Activated CD4-positive, alpha-beta T cell treated with anti-CD3 and anti-CD28 coated beads for 24 hours (primary cell): ENCODE data around the gene MAD1L1.

Experiments used
- DNase-seq, 2 donors: peaks; one replicate each; pipeline ENCODE4 v3.0.0-alpha.2; 2020; ENCODE audit warnings: low read depth in 2 of 2

The MAD1L1 gene

DNA sequence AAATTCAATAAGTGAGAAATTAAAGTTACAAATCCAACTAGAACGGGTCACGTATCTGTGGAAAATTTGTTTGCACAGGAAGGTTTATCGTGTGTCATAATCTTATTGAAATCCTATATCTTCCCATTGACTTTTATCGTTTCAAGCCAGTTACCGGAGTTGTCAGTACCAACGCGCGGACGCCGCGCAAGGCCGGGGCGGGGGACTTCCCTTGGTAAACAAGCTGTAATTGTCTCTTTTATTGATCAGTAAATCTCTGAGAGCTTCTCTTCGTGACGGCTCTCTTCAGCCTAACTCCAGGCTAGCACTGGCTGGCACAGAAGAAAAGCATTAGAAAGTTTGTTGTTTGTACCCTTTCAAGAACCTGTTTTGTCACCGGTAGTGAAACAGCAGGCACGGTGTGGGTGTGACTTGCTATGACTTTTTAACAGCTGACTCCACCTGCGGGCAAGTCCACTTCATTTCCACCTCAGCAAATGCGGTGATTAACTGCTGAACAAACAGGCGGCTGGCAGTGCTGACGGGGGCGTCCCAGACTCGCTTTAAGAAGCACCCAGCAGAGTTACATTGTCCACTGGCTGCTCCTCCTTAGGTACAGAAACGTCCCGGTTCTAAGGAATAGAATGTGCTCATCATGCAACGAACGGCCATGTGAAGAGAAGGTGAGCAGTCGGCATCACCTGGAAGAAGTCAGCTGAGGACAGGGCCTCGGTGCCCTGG is 215.8 kb downstream of the MAD1L1 start:
- DNase-seq: no peak

- no peak for DNase-seq
Observed at GRCh38 chr7:2016021-2016631, 216.6 kb downstream of the MAD1L1 start.

DNA sequence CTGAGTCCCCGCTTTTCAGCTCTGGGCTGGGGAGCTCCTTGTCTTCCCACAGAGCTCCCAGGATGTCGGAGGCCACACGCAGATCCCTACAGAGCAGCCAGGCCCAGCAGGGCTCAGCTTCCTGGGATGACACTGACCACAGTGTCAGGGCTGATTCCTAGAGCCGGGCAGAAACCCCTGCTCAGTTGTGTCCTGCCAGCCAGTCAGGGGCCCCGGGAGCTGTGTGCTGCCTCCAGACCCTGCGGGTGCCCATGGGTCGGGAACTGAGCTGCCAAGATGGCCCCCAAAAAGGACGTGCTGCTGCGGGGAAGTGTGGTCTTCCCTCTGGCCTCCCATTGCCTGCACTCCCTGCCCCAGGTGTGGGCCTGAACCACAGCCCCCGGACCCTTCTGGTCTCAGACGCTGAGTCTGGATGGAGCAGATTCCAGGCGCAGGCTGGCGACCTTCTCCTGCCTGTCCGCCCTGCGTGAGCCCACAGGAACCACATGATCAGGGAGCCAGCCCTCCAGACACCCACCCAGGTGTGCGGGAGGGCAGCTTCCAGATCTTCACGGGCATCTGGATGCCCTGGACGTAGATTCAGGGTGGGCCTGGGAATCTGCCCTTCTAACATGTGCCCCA is 217.4 kb downstream of the MAD1L1 start:
- DNase-seq: no peak

DNA sequence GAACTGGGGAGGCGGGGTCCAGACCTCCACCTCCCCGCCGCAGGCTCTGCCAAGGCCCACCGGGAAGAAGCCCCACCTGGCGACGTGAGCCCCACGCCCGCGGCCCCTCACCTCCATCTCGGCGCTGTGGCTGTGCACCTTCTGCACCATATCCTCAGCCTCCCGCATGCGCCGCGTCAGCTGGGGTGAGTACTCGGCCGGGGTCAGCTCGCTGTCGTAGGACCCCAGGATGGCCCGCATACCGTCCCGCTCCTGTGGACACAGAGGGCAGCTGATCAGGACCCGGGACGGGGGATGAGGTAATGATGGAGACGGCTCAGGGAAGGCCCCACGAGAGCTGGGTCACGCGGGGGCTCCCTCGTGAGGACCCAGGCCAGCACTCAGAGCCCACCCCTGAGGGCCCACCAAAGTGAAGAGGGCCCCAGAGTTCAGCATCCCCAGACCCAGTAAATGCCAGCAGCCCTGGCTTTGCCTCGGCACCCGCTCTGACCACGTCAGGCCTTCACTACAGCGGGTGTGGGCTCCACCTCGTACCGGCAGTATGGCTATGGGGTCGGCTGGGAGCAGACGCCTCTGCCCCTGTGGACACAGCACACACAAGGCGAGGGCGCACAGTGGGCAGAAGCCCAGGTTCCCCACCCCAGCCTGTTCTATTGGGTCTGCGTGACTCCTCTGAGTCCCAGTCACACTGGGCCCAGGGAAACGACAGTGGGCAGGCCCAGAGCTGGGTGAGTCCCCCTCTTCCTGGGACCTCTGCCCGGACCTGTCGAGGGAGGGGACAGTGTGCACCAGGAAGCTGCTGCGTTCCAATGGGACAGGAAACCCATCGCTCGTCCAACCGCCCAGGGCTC is 218.1 kb downstream of the MAD1L1 start:
- no peak for DNase-seq

DNA sequence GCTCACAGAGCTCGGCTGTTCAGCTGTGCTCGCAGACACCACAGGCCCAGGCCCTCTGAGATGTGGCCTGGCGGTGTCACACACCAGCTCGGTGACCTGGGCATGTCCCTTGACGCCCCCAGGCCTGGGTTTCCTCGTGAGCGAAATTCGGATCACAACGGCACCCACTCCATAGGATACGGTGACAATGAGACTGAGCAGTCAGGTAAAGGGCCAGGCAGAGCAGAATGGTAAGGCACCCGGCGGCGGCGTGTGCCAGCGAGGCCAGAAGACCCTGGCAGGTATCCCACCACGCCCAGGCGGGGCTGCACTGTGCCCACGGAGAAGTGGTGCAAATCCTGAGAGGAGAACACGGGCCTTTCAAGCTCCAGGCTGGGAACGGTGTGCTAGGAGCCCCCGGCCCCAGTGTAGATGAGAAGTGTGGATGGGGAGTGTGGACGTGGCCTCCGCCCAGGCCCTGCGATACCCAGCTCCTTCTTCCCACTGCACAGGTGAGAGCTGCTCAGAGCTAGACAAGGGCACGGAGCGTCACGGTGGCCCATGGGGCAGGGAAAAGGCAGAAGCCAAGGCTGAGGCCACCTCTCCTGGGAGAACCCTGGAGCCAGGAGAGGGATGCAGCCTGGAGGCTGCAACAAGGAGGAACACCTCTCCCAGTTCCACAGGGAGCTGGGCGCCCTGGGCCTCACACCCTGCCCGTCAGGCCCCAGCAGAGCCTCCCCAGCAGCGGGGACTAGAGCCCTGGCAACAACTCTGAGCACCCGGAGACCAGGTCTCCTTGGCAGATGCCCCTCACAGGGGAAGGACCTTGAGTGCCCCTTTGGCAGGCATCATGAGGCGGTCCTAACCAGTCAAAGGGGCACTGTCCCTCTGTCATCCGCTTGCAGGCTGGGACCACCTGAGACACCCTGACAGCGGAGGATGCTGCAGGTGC is 219.1 kb downstream of the MAD1L1 start:
- no peak for DNase-seq

GRCh38 chr7:2012981-2013380 is 219.8 kb downstream of the MAD1L1 start:
- DNase-seq: no peak

DNA sequence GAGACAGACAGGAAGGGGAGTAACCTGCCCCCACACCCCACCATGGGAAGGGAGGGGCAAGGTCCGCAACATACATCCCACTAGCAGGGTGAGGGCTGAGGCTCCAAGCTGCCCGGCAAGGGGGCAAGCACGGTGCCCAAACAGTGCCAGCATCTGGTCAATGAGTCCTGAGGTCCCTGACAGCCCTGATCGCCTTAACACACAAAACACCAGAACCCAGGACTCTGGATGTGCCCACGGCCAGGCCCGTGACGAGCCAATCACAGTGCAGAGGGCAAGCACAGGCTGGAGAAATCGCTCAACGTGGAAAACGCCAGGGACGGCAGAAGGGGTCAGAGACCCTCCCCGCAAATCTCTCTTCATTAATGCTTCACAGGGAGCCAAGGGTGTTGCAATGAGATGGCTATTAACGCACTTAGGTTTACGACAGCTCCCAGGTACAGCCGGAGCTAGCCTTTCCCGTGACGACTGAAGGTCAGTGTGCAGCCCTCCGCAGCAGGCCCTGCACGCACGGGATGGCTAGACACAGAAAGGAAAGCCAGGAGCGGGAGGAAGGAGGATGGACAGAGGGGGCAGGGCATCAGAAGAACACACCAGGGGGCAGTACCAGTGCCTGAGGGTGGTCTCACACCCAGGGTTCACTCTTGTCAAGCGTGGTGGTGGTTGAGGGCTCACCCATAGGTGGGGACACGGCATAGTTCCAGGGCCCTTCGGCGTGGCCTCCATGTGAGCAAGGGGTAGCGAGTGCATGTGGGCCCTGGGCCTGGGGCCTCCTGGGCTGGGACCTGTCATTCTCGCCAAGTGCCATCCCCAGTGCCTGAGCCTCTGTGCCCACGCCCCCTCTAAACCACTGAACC is 220.5 kb downstream of the MAD1L1 start:
- no peak for DNase-seq

DNA sequence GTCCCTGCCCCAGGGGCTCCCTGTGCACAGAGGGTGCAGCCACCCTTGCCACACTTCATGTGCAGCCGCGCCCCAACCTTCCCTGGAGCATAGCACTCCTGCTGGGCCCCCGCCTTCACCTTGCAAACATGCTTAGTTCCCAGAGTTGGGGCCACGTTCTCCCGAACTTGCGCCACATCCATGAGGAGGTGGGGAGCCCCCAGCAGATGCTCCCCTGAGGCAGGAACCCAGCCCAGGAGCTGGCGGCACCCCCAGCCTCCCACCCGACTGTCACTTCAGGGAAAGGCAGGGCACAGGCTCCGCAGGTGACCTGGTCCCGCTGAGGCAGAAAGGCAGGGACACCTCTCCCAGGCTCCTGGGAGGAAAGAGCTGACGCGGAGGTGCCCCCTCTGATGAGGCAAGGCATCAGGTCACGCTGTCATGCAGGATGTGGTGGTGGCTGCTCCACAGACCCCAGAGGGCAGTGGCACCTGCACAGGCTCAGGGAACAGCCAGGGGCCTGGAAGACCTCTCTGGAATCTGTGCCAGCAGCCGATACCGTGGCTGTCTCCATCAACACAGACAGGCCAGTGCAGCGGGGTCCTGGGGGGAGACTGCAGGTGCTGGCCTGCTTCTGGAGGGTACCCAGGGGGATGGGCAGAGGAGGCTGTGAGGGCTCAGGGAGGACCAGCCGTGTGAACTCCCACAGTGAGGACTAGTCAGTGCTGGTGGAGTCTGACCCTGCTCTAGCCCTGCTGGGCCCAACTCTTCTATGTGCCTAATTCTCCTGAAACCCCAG is 221.3 kb downstream of the MAD1L1 start:
- no peak for DNase-seq

DNA sequence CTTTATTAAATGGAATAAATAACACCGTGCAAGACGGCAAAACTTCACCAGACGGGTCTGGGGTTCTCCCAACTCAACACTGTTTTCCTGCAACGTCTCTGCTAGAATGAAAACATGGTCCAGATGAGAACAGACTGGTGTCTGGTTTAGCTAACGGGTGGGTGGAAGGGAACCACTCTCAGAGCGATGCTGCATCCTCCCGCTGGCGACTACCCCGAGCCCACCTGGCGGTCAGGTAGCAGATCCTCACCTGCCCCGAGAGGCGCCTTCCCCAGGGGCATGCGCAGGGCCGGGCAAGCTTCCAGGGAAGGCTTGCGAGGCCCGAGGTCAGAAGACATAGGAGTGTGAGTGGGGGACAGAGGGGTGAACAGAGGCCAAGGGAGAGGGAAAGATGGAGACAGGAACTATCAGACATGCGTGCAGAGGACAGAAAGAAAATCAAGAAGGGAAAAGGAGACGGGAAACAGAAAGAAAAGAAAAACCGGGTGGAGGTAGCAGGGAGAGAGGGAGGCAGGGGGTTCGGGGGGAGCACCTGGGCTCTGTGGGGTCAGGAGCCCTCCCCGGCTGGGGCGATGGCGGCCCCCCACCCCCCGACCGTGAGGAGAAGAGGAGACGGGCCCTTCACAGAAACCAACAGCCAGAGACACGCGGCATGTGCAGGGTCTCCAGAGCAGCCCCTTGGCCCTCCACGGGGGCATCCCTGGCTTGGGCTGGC is 222.0 kb downstream of the MAD1L1 start:
- no peak for DNase-seq

DNA sequence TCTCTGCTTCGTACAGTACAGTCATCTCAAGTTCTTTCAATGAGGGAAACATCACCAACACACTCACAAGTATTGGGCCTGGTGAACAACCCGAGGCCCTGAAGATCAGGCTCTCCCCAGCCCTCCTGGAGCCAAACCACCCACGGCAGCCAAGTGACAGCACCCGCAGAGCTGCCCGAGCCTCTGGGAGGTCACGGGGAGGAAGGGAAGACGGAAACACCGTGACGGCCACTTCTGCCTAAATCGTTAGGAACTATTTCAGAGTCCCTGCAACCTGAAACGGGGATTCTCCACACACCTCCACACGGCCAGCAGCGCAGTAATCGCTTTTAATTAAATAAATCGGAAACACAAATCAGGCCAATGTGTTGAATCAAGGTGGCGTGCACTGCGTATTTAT is 222.6 kb downstream of the MAD1L1 start:
- DNase-seq: no peak

DNA sequence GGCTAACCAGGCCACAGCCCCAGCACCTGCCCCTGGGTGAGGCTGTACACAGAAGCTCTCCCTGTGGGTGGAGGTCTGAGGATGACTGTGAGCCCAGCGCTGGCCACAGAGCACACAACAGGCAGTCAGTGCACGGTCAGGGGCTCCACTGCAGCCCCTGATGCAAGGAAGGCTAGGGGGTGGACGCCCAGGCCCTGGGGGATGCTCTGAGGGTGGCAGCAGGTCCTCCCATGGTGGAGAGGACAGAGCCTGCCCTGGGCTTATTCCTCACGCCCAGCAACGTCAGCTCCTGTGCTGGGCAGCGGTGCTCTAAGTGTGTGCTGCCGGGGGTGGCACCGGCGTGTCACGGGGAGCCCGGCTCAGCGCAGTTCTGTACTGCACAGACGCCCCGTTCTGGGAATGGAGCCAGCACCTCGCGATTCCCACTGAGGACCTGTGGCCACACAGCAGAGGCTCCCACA is 223.2 kb downstream of the MAD1L1 start:
- DNase-seq: no peak

GRCh38 chr7:2008936-2009540 is 223.7 kb downstream of the MAD1L1 start:
- DNase-seq: no peak

DNA sequence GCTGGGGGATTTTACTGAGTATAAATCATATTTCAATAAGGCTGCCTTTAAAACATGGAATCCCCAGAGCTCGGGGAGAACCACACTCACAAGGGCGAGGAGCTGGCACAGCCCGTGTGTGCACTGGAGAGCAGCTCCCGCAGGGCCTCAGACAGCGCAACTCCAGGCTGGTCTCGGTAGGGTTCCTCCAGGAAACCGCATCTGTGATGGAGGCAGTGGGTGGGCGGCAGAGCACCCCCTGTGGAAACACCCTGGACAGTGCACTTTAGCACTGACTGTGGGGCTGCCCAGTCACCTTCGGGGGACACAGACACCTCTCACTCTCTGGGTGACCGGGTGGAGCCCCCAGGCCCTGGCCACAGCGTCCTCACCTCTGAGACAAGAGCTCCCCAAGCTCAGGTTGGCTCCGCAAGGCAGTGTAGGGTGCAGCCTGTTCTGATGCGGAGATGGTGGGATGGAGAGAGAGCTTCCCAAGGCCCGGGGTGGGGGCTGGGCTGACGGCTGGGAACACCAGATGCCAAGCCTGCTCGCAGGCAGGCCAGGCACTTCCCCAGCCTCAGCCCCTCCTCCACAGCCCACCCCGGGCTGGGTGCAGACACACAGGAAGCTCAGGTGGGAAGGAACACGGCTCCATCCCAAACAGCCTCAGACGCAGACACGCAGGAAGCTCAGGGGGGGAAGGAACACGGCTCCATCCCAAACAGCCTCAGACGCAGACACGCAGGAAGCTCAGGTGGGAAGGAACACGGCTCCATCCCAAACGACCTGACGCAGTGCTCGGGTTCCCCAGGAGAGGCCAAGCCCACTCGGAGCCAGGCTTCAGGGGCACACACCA is 224.4 kb downstream of the MAD1L1 start:
- DNase-seq: no peak

GRCh38 chr7:2007551-2007950 is 225.2 kb downstream of the MAD1L1 start:
- no peak for DNase-seq

GRCh38 chr7:2006921-2007381 is 225.8 kb downstream of the MAD1L1 start:
- DNase-seq: no peak

DNA sequence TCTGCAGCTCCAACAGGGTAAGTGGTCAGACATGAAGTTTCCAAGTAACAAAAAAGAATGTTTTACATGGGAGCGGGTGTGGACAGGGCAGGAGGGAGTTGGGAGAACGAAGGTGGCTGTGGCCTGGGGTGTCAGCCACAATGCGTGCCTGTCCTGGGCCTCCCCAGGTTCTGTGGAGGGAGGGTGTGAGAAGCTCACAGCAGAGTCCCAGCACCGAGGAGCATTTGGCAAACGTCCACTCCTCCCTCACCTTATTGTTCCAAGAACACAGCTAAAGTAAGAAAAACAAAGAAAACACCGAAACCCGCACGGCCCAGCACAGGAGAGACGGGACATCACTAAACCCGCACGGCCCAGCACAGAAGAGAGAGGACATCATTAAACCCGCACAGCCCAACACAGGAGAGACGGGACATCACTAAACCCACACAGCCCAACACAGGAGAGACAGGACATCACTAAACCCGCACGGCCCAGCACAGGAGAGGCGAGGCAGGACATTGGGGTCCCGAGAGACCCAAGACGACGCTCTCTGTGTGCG is 226.4 kb downstream of the MAD1L1 start:
- DNase-seq: no peak

GRCh38 chr7:2005786-2006185 is 227.0 kb downstream of the MAD1L1 start:
- DNase-seq: no peak
